DOHH2 (cell line): ENCODE data around the gene CREB5.

Source experiments
- H3F3A ChIP-seq: fragments of 200-600 bp; sonication (generic), shearing (Covaris generic); 2 replicates; pipeline ENCODE4 v1.6.0; 2016; ENCODE audit warnings: antibody characterized with exemption, mild to moderate bottlenecking; ENCODE audit not compliant: control insufficient read depth, insufficient read depth
- H3K27ac ChIP-seq: fragments of 200-600 bp; sonication (generic); 2 replicates; pipeline ENCODE4 v1.5.1; 2014; ENCODE audit warnings: low read depth, mild to moderate bottlenecking, low read length, moderate library complexity
- H3K27me3 ChIP-seq: fragments of 200-600 bp; sonication (generic); 2 replicates; pipeline ENCODE4 v1.6.1; 2014; ENCODE audit warnings: mild to moderate bottlenecking, low read length, mixed read lengths; ENCODE audit not compliant: control insufficient read depth
- H3K36me3 ChIP-seq: fragments of 200-600 bp; sonication (generic); 2 replicates; pipeline ENCODE4 v1.6.1; 2014; ENCODE audit warnings: mild to moderate bottlenecking, low read length, moderate library complexity, mixed read lengths; ENCODE audit not compliant: control insufficient read depth
- H3K4me1 ChIP-seq: fragments of 200-600 bp; sonication (generic); 2 replicates; pipeline ENCODE4 v1.6.1; 2014; ENCODE audit warnings: mild to moderate bottlenecking, low read length, mixed read lengths; ENCODE audit not compliant: control insufficient read depth
- H3K4me2 ChIP-seq: fragments of 200-600 bp; sonication (generic); 2 replicates; pipeline ENCODE4 v1.6.0; 2014; ENCODE audit warnings: mild to moderate bottlenecking, low read length, moderate library complexity
- H3K4me3 ChIP-seq: fragments of 200-600 bp; sonication (generic); 2 replicates; pipeline ENCODE4 v1.5.1; 2014; ENCODE audit warnings: mild to moderate bottlenecking, low read length, mixed read lengths
- H3K79me2 ChIP-seq: fragments of 200-600 bp; sonication (generic); 2 replicates; pipeline ENCODE4 v1.6.1; 2014; ENCODE audit warnings: mild to moderate bottlenecking, low read length, mixed read lengths; ENCODE audit not compliant: control insufficient read depth
- H3K9me2 ChIP-seq: fragments of 200-600 bp; sonication (generic); replicated peaks from 2 replicates; pipeline ENCODE4 v1.6.1; 2014; ENCODE audit warnings: mild to moderate bottlenecking, low read length, mixed read lengths; ENCODE audit not compliant: control insufficient read depth
- H3K9me3 ChIP-seq: fragments of 200-600 bp; sonication (generic); 2 replicates; pipeline ENCODE4 v1.6.1; 2014; ENCODE audit warnings: antibody characterized with exemption, low read length, mixed read lengths; ENCODE audit not compliant: control insufficient read depth, insufficient read depth
- H4K20me1 ChIP-seq: fragments of 200-600 bp; sonication (generic); 2 replicates; pipeline ENCODE4 v1.6.0; 2014; ENCODE audit warnings: low read depth, mild to moderate bottlenecking, antibody characterized with exemption, low read length, moderate library complexity; ENCODE audit not compliant: control insufficient read depth, insufficient read depth
- EZH2phosphoT487 ChIP-seq: fragments of 200-600 bp; sonication (generic); IDR thresholded peaks from 2 replicates; pipeline ENCODE4 v1.6.1; 2017; ENCODE audit warnings: borderline replicate concordance, mild to moderate bottlenecking, antibody characterized with exemption, low read length, moderate library complexity, mixed read lengths
- TF ChIP-seq, protein P1 (sequence below): fragments of 200-600 bp; sonication (generic); IDR thresholded peaks from one replicate; pipeline ENCODE4 v1.5.1; 2014; ENCODE audit warnings: antibody characterized with exemption, mild to moderate bottlenecking, low read depth, low read length; ENCODE audit not compliant: poor library complexity, severe bottlenecking

CREB5 gene

DNA sequence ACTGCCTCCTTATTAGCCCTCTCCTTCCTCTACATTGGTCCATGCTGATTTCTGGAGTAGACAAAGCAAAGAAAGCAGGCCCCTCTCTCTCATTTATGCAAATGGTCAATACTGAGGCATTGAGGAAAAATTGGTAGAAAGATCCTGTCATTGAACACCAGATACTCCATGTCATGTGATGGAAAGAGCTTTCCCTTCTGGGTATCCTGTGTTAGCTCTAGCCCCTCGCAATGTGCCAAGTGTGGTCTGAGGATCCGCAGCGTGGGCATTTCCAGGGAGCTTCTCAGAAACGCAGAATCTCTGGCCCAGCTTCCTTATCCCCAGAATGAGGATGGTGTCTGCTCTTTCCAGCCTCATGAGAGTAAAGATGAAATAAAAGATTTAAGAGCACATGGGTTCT, 159.1 kb downstream of the CREB5 start:
- Histone ChIP-seq H3K9me2 (no peaks in the 10 kb centered on the region), H3K27me3 (no peaks in the 10 kb centered on the region), H3K36me3 (peaks cover 2% of the 10 kb centered on the region; the same call in 1 of the 2 replicates), H4K20me1 (no peaks in the 10 kb centered on the region), H3K27ac (peak overlapping the region; percentile 90), H3F3A (peaks cover 24% of the 10 kb centered on the region), H3K4me2 (peak overlapping the region; percentile 88), H3K9me3 (no peaks in the 10 kb centered on the region), H3K4me1 (peaks cover 77% of the 10 kb centered on the region), H3K79me2 (peaks cover 46% of the 10 kb centered on the region), H3K4me3 (peak overlapping the region; percentile 76)
- TF ChIP-seq, protein P1, sequence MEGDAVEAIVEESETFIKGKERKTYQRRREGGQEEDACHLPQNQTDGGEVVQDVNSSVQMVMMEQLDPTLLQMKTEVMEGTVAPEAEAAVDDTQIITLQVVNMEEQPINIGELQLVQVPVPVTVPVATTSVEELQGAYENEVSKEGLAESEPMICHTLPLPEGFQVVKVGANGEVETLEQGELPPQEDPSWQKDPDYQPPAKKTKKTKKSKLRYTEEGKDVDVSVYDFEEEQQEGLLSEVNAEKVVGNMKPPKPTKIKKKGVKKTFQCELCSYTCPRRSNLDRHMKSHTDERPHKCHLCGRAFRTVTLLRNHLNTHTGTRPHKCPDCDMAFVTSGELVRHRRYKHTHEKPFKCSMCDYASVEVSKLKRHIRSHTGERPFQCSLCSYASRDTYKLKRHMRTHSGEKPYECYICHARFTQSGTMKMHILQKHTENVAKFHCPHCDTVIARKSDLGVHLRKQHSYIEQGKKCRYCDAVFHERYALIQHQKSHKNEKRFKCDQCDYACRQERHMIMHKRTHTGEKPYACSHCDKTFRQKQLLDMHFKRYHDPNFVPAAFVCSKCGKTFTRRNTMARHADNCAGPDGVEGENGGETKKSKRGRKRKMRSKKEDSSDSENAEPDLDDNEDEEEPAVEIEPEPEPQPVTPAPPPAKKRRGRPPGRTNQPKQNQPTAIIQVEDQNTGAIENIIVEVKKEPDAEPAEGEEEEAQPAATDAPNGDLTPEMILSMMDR, result no peak
- TF ChIP-seq EZH2phosphoT487, result no peak

DNA sequence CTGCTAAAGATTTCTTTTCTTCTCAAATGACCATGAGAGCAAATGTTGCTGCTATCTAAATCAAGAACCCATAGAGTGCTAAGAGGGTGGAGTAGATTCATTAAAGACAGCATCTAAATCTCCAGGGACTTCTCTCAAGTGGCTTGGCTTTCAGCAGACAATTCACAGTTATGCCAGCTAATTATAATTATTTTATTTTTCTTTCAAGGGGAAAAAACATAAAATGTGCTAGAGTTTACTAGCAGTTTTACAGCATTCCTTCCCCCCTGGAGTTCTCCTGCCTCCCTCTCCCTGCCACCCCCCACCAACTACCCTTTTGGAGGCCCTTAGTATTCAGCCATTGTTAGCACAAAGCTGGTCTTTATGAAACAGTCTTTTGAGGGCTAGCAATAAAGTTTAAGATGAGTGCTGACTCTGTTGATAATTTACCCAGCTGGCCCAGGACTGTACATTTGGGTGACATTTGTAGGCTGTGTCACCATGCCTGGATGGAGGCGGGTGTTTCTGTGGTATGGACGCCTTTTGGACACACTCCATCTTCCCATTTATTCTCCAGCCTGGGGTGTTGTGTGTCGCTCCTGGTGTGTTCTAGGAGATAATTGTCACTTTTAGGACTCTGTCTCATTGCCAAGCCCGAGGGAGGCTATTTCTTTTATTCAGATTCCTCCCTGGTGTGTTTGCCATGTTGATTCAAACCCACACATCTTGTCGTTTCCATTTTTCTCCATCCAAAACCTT, 160.2 kb downstream of the CREB5 start:
- Histone ChIP-seq H3F3A (peaks cover 24% of the 10 kb centered on the region), H3K4me2 (peak overlapping the region; percentile 88), H3K4me1 (peaks cover 84% of the 10 kb centered on the region), H3K36me3 (peaks cover 12% of the 10 kb centered on the region), H3K79me2 (peaks cover 57% of the 10 kb centered on the region), H3K9me2 (no peaks in the 10 kb centered on the region), H3K27ac (peak overlapping the region; percentile 90), H3K27me3 (no peaks in the 10 kb centered on the region), H3K4me3 (peak overlapping the region; percentile 76), H3K9me3 (no peaks in the 10 kb centered on the region), H4K20me1 (no peaks in the 10 kb centered on the region)
- TF ChIP-seq EZH2phosphoT487, result no peak
- TF ChIP-seq, protein P1, result no peak

DNA sequence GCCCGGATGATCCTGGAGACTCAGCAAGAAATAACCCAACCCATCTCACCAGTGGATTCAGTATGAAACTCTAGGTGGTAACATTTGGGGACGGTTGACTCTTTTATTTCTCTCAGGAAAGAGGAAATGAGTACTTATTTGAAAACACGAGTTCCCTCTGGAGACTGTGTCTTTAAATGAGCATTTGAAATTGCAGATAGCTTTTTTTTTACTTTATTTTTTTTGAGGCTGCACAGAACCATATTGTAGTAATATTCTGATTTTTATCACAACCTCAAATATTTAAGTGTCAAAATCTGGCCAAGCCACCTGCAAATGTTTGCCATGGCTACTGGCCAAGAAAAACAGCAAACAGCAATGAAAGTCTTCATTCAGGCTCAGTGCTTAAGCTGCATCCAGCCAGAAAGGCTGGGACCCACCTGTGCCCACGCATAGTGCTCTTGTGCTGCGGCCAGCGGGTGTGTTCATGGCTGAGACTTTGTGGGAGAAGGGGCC, 160.8 kb downstream of the CREB5 start:
- Histone ChIP-seq H3K9me2 (no peaks in the 10 kb centered on the region), H3F3A (peaks cover 24% of the 10 kb centered on the region), H3K27me3 (no peaks in the 10 kb centered on the region), H3K36me3 (peaks cover 12% of the 10 kb centered on the region), H3K4me1 (peaks cover 90% of the 10 kb centered on the region), H3K9me3 (no peaks in the 10 kb centered on the region), H4K20me1 (no peaks in the 10 kb centered on the region), H3K27ac (peak overlapping the region; percentile 90), H3K4me2 (peak overlapping the region; percentile 88), H3K4me3 (peak overlapping the region; percentile 76), H3K79me2 (peaks cover 57% of the 10 kb centered on the region)
- TF ChIP-seq EZH2phosphoT487, result no peak
- TF ChIP-seq, protein P1, result no peak
